WTC11 (cell line): ENCODE data around the gene SLC25A45. TPM values are rescaled to one million over a fixed set of nuclear protein-coding genes. Genes with fewer than 3 reads are reported as not detected.

Experiments used
- ATAC-seq: fragments of 200-7000 bp; cut with Tn5 transposase; 2 replicates; pipeline ENCODE4 v1.10.0; 2021; ENCODE audit warnings: mild to moderate bottlenecking, moderate library complexity
- CTCF ChIA-PET: fragments of 300-600 bp; sonication (Branson Sonifier 250); formaldehyde crosslinking; loops from one replicate; lab custom pipeline; 2021; ENCODE audit warnings: antibody characterized with exemption; lab: Charles Lee
- POLR2A ChIA-PET: fragments of 350-600 bp; sonication (Branson Sonifier 250); formaldehyde crosslinking; loops from one replicate; lab custom pipeline; 2021; ENCODE audit warnings: antibody characterized with exemption; lab: Charles Lee
- DNase-seq: peaks from one replicate; pipeline ENCODE4 v3.0.0; 2021; ENCODE audit warnings: low spot score
- H3K27ac Mint-ChIP-seq: 2 replicates; pipeline ENCODE4 v1.8.0; 2021; ENCODE audit warnings: mixed read lengths
- H3K27me3 Mint-ChIP-seq: 2 replicates; pipeline ENCODE4 v1.8.0; 2021; ENCODE audit warnings: low read depth, mild to moderate bottlenecking, moderate library complexity, mixed read lengths
- H3K36me3 Mint-ChIP-seq: 2 replicates; pipeline ENCODE4 v1.8.0; 2021; ENCODE audit warnings: mixed read lengths
- H3K4me1 Mint-ChIP-seq: 2 replicates; pipeline ENCODE4 v1.8.0; 2022; ENCODE audit warnings: mixed read lengths
- H3K4me3 Mint-ChIP-seq: 2 replicates; pipeline ENCODE4 v1.8.0; 2021; ENCODE audit warnings: mild to moderate bottlenecking, moderate library complexity, mixed read lengths
- H3K9me3 Mint-ChIP-seq: 2 replicates; pipeline ENCODE4 v1.8.0; 2021; ENCODE audit warnings: mixed read lengths
- ATF1 ChIP-seq: sonication (generic); formaldehyde crosslinking; IDR thresholded peaks from 2 replicates; pipeline ENCODE4 v1.8.1; 2023; ENCODE audit warnings: mild to moderate bottlenecking, moderate library complexity, missing genetic modification reagents
- CREB1 ChIP-seq: sonication (generic); formaldehyde crosslinking; IDR thresholded peaks from 2 replicates; pipeline ENCODE4 v1.8.0; 2023; ENCODE audit warnings: mild to moderate bottlenecking, missing genetic modification reagents
- CREM ChIP-seq: sonication (generic); formaldehyde crosslinking; IDR thresholded peaks from 2 replicates; pipeline ENCODE4 v1.8.1; 2022; ENCODE audit warnings: mild to moderate bottlenecking, missing genetic modification reagents, moderate library complexity
- HMGA2 ChIP-seq: fragments of 250-450 bp; sonication (Bioruptor Pico); IDR thresholded peaks from 2 replicates; pipeline ENCODE4 v1.4.0; 2021; ENCODE audit warnings: mild to moderate bottlenecking, moderate library complexity
- NFE2L1 ChIP-seq: sonication (generic); formaldehyde crosslinking; IDR thresholded peaks from 2 replicates; pipeline ENCODE4 v1.8.1; 2023; ENCODE audit warnings: missing genetic modification reagents
- NFYB ChIP-seq: sonication (generic); formaldehyde crosslinking; conservative IDR thresholded peaks from 2 replicates; pipeline ENCODE4 v1.8.0; 2022; ENCODE audit warnings: low read depth, missing genetic modification reagents
- PRRX2 ChIP-seq: fragments of 250-450 bp; sonication (Bioruptor Pico); IDR thresholded peaks from 2 replicates; pipeline ENCODE4 v1.8.0; 2021; ENCODE audit warnings: mild to moderate bottlenecking
- TCF7 ChIP-seq: sonication (generic); formaldehyde crosslinking; IDR thresholded peaks from 2 replicates; pipeline ENCODE4 v1.8.0; 2022; ENCODE audit warnings: mild to moderate bottlenecking, low read depth, missing genetic modification reagents, moderate library complexity
- TEAD1 ChIP-seq: sonication (generic); formaldehyde crosslinking; IDR thresholded peaks from 2 replicates; pipeline ENCODE4 v1.8.0; 2022; ENCODE audit warnings: mild to moderate bottlenecking, missing genetic modification reagents
- ZNF138 ChIP-seq: sonication (generic); formaldehyde crosslinking; conservative IDR thresholded peaks from 2 replicates; pipeline ENCODE4 v1.8.1; 2022; ENCODE audit warnings: mild to moderate bottlenecking, moderate library complexity, missing genetic modification reagents
- ZNF232 ChIP-seq: sonication (generic); formaldehyde crosslinking; IDR thresholded peaks from 2 replicates; pipeline ENCODE4 v1.8.0; 2022; ENCODE audit warnings: mild to moderate bottlenecking, missing genetic modification reagents
- ZNF396 ChIP-seq: fragments of 250-450 bp; sonication (Bioruptor Pico); IDR thresholded peaks from 2 replicates; pipeline ENCODE4 v1.8.0; 2021; ENCODE audit warnings: mild to moderate bottlenecking, moderate library complexity, borderline replicate concordance
- ZNF423 ChIP-seq: fragments of 250-450 bp; sonication (Bioruptor Pico); IDR thresholded peaks from 2 replicates; pipeline ENCODE4 v2.1.2; 2022; ENCODE audit warnings: mild to moderate bottlenecking, moderate library complexity
- total RNA-seq: library from RNA; stranded (reverse); gene quantifications from 3 replicates; pipeline ENCODE4 v1.2.3, GENCODE V29; 2021
- TF ChIP-seq, protein P1 (sequence below): fragments of 250-450 bp; sonication (Bioruptor Pico); IDR thresholded peaks from 2 replicates; pipeline ENCODE4 v1.8.0; 2021; ENCODE audit warnings: mild to moderate bottlenecking
- TF ChIP-seq, protein P2 (sequence below): sonication (generic); formaldehyde crosslinking; IDR thresholded peaks from 2 replicates; pipeline ENCODE4 v1.8.0; 2022; ENCODE audit warnings: mild to moderate bottlenecking, missing genetic modification reagents
- TF ChIP-seq, protein P3 (sequence below): sonication (generic); formaldehyde crosslinking; IDR thresholded peaks from 2 replicates; pipeline ENCODE4 v1.8.0; 2022; ENCODE audit warnings: missing genetic modification reagents
- TF ChIP-seq, protein P4 (sequence below): sonication (generic); formaldehyde crosslinking; IDR thresholded peaks from 2 replicates; pipeline ENCODE4 v1.8.0; 2022; ENCODE audit warnings: mild to moderate bottlenecking, missing genetic modification reagents
- TF ChIP-seq, protein P5 (sequence below): sonication (generic); formaldehyde crosslinking; IDR thresholded peaks from 2 replicates; pipeline ENCODE4 v1.8.0; 2023; ENCODE audit warnings: missing genetic modification reagents, mild to moderate bottlenecking, borderline replicate concordance
- TF ChIP-seq, protein P6 (sequence below): sonication (generic); formaldehyde crosslinking; IDR thresholded peaks from 2 replicates; pipeline ENCODE4 v1.8.1; 2023; ENCODE audit warnings: mild to moderate bottlenecking, moderate library complexity, missing genetic modification reagents

SLC25A45 gene
- total RNA-seq, 1 experiment from 2014 or later: 1.7 TPM

DNA sequence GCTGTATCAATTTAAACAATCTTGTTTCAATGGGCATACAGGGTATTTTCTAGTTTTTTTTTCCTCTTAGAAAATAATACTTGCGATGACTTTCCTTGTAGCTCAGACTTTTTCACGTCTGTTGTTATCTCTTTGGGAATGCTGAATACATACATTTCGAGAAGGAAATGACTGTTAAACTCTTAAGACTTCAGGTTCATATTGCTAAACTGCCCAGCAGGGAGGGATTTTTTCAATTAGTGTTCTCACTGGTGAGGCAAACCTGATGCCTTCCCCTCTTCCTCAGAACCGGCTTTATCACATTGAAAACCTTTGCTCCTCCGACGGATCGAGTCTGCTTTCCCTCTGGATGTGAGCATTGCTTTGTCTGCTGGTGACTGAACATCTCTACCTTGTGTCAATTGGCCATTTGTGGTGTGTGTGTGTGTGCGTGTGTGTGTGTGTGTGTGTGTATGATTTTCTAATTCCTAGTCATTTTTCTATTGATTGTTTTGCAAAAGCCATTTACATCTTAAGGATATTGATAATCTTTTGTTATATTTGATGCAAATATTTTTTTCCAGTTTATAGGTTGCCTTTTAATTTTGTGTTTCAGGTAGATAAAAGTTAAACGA is 46.7 kb upstream of the SLC25A45 start:
- CTCF ChIA-PET: interaction anchor here (1.1 to 1.2 kb wide), 2 partner anchors 13 to 50 kb away, joined by 3 to 11 read pairs; no protein-coding TSS in a partner anchor
- peak overlapping the region; percentile 87 for H3K27ac Mint-ChIP-seq
- 0 out of 2 replicates have a peak overlapping the region, but pooled peaks have one; percentile 27 for H3K4me3 Mint-ChIP-seq

DNA sequence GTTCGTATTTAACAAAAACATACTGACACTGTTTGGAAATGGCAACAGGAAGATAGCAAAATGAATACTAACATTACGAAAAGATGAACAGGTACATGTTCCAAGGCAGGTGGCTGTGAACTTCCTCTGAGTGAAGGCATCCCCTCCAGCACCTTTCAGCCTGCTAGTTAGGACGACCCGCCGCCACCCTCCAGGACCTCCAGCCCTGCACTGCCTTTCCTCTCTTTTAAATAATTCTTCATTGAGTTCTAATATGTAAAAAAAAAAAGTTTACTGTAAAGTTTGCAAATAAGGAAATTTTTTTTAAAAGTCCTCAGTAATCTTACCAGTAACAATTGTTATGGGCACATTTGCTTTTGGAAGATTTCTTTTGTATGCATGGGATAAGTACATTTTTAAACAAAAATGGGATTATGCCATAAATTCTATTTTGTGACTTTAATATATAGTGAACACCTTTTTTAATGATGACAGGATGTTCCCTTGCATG is 46.2 kb upstream of the SLC25A45 start:
- H3K4me1 Mint-ChIP-seq: peaks cover 68% of the 10 kb centered on the region
- TF ChIP-seq CREB1 (CRISPR knock-in tag) (no peak), HMGA2 (no peak), TEAD1 (CRISPR knock-in tag) (no peak), NFYB (no peak), TCF7 (CRISPR knock-in tag) (no peak), ZNF396 (CRISPR knock-in tag) (no peak), ATF1 (CRISPR knock-in tag) (no peak), NFE2L1 (no peak), ZNF423 (CRISPR knock-in tag) (no peak), ZNF138 (CRISPR knock-in tag) (no peak), CREM (CRISPR knock-in tag) (no peak), PRRX2 (no peak)
- TF ChIP-seq, protein P1, sequence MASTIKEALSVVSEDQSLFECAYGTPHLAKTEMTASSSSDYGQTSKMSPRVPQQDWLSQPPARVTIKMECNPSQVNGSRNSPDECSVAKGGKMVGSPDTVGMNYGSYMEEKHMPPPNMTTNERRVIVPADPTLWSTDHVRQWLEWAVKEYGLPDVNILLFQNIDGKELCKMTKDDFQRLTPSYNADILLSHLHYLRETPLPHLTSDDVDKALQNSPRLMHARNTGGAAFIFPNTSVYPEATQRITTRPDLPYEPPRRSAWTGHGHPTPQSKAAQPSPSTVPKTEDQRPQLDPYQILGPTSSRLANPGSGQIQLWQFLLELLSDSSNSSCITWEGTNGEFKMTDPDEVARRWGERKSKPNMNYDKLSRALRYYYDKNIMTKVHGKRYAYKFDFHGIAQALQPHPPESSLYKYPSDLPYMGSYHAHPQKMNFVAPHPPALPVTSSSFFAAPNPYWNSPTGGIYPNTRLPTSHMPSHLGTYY (CRISPR knock-in tag): no peak
- TF ChIP-seq, protein P2, sequence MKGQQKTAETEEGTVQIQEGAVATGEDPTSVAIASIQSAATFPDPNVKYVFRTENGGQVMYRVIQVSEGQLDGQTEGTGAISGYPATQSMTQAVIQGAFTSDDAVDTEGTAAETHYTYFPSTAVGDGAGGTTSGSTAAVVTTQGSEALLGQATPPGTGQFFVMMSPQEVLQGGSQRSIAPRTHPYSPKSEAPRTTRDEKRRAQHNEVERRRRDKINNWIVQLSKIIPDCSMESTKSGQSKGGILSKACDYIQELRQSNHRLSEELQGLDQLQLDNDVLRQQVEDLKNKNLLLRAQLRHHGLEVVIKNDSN (CRISPR knock-in tag): no peak
- TF ChIP-seq, protein P3, sequence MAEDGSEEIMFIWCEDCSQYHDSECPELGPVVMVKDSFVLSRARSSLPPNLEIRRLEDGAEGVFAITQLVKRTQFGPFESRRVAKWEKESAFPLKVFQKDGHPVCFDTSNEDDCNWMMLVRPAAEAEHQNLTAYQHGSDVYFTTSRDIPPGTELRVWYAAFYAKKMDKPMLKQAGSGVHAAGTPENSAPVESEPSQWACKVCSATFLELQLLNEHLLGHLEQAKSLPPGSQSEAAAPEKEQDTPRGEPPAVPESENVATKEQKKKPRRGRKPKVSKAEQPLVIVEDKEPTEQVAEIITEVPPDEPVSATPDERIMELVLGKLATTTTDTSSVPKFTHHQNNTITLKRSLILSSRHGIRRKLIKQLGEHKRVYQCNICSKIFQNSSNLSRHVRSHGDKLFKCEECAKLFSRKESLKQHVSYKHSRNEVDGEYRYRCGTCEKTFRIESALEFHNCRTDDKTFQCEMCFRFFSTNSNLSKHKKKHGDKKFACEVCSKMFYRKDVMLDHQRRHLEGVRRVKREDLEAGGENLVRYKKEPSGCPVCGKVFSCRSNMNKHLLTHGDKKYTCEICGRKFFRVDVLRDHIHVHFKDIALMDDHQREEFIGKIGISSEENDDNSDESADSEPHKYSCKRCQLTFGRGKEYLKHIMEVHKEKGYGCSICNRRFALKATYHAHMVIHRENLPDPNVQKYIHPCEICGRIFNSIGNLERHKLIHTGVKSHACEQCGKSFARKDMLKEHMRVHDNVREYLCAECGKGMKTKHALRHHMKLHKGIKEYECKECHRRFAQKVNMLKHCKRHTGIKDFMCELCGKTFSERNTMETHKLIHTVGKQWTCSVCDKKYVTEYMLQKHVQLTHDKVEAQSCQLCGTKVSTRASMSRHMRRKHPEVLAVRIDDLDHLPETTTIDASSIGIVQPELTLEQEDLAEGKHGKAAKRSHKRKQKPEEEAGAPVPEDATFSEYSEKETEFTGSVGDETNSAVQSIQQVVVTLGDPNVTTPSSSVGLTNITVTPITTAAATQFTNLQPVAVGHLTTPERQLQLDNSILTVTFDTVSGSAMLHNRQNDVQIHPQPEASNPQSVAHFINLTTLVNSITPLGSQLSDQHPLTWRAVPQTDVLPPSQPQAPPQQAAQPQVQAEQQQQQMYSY (CRISPR knock-in tag): no peak
- TF ChIP-seq, protein P4, sequence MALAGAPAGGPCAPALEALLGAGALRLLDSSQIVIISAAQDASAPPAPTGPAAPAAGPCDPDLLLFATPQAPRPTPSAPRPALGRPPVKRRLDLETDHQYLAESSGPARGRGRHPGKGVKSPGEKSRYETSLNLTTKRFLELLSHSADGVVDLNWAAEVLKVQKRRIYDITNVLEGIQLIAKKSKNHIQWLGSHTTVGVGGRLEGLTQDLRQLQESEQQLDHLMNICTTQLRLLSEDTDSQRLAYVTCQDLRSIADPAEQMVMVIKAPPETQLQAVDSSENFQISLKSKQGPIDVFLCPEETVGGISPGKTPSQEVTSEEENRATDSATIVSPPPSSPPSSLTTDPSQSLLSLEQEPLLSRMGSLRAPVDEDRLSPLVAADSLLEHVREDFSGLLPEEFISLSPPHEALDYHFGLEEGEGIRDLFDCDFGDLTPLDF (CRISPR knock-in tag): no peak
- TF ChIP-seq, protein P5, sequence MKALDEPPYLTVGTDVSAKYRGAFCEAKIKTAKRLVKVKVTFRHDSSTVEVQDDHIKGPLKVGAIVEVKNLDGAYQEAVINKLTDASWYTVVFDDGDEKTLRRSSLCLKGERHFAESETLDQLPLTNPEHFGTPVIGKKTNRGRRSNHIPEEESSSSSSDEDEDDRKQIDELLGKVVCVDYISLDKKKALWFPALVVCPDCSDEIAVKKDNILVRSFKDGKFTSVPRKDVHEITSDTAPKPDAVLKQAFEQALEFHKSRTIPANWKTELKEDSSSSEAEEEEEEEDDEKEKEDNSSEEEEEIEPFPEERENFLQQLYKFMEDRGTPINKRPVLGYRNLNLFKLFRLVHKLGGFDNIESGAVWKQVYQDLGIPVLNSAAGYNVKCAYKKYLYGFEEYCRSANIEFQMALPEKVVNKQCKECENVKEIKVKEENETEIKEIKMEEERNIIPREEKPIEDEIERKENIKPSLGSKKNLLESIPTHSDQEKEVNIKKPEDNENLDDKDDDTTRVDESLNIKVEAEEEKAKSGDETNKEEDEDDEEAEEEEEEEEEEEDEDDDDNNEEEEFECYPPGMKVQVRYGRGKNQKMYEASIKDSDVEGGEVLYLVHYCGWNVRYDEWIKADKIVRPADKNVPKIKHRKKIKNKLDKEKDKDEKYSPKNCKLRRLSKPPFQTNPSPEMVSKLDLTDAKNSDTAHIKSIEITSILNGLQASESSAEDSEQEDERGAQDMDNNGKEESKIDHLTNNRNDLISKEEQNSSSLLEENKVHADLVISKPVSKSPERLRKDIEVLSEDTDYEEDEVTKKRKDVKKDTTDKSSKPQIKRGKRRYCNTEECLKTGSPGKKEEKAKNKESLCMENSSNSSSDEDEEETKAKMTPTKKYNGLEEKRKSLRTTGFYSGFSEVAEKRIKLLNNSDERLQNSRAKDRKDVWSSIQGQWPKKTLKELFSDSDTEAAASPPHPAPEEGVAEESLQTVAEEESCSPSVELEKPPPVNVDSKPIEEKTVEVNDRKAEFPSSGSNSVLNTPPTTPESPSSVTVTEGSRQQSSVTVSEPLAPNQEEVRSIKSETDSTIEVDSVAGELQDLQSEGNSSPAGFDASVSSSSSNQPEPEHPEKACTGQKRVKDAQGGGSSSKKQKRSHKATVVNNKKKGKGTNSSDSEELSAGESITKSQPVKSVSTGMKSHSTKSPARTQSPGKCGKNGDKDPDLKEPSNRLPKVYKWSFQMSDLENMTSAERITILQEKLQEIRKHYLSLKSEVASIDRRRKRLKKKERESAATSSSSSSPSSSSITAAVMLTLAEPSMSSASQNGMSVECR (CRISPR knock-in tag): no peak
- TF ChIP-seq, protein P6, sequence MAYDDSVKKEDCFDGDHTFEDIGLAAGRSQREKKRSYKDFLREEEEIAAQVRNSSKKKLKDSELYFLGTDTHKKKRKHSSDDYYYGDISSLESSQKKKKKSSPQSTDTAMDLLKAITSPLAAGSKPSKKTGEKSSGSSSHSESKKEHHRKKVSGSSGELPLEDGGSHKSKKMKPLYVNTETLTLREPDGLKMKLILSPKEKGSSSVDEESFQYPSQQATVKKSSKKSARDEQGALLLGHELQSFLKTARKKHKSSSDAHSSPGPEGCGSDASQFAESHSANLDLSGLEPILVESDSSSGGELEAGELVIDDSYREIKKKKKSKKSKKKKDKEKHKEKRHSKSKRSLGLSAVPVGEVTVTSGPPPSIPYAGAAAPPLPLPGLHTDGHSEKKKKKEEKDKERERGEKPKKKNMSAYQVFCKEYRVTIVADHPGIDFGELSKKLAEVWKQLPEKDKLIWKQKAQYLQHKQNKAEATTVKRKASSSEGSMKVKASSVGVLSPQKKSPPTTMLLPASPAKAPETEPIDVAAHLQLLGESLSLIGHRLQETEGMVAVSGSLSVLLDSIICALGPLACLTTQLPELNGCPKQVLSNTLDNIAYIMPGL (CRISPR knock-in tag): no peak

More for the DNA sequence above, 46.7 kb upstream of the SLC25A45 start:
- no peak for DNase-seq
- no peak for TF ChIP-seq ZNF232
- no peaks in the 10 kb centered on the region for H3K27me3 Mint-ChIP-seq
- no peaks in the 10 kb centered on the region for H3K36me3 Mint-ChIP-seq
- H3K9me3 Mint-ChIP-seq: no peaks in the 10 kb centered on the region
- POLR2A ChIA-PET: interaction anchor here (1.5 kb wide), 1 partner anchor 58 kb away, joined by 3 read pairs; no protein-coding TSS in a partner anchor
- peaks cover 62% of the 10 kb centered on the region for H3K4me1 Mint-ChIP-seq
- ATAC-seq: no peak; the same call in 1 of the 2 replicates

More for the DNA sequence above, 46.2 kb upstream of the SLC25A45 start:
- DNase-seq (no peak), ATAC-seq (no peak)
- Mint-ChIP-seq H3K27ac (peak overlapping the region; percentile 15; the same call in 1 of the 2 replicates), H3K4me3 (peak overlapping the region; percentile 26; the same call in 1 of the 2 replicates), H3K36me3 (no peaks in the 10 kb centered on the region), H3K27me3 (no peaks in the 10 kb centered on the region), H3K9me3 (no peaks in the 10 kb centered on the region)
- CTCF ChIA-PET: no interaction called here
- POLR2A ChIA-PET: interaction anchor here (1.5 kb wide), 1 partner anchor 59 kb away, joined by 3 read pairs; no protein-coding TSS in a partner anchor
